GM12872 (cell line): ENCODE data around the gene FBXW2.

ENCODE experiments used
- CTCF ChIP-seq: IDR thresholded peaks from 3 replicates; pipeline ENCODE4 v1.5.1; 2011; ENCODE audit warnings: low read depth, mild to moderate bottlenecking, low read length, moderate library complexity; ENCODE audit not compliant: insufficient read depth

FBXW2 gene

GRCh38 chr9:120712539-120713031 is 80.6 kb downstream of the FBXW2 start:
- no peak for TF ChIP-seq CTCF

GRCh38 chr9:120711841-120712538 is 81.2 kb downstream of the FBXW2 start:
- no peak for TF ChIP-seq CTCF

DNA sequence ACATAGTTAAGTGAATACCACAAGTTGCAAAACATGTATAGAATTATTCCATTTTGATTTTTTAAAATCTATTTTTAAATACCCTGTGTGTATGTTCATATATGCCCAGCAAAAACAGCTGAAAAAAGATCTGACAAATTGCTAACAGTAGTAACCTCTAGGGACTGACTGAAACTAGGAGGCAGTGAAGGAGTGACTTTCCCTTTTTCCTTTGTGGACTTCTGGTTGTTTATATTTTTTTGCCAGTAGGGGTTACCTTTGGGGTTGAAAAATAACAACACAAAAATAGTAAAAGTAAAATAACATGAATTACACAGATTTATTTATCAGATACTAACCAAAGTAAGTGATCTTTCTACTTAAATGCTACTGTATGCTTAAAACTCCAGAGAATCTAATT is 81.9 kb downstream of the FBXW2 start:
- TF ChIP-seq CTCF, result no peak

- no peak for TF ChIP-seq CTCF
These were observed 82.9 kb downstream of the FBXW2 start for GRCh38 chr9:120710110-120710981.

- TF ChIP-seq CTCF, result no peak
These were observed 84.5 kb downstream of the FBXW2 start for GRCh38 chr9:120708526-120709224.

DNA sequence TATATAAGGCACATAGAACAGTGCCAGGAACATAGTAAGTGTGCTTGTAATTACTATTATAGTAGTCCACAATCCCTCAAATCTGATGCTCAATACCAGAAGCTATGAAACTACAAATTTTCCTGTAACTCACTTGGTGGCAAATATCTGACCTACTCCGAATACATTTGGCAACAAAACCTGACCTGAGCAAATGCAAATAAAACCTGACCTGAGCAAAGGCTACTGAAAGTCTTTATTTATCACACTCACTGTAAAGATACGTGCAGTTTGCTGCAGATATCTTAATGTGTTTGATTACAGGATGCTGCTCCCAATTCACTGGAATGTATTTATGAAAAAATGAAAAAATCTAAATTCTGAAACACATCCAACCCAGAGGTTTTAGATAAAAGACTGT is 86.0 kb downstream of the FBXW2 start:
- TF ChIP-seq CTCF, result no peak
